Heart right ventricle (tissue), 16 donors: Measurements from ENCODE around the gene ARMC12. TPM values are rescaled to one million over a fixed set of nuclear protein-coding genes. Genes with fewer than 3 reads are reported as not detected.
A peak's percentile ranks its signal among the peaks of the same experiment; 100 is the strongest.

Experiments used
- ATAC-seq, 8 donors: fragments of 200-7000 bp; cut with Tn5 transposase; one replicate each; pipeline ENCODE4 v1.9.1; 2020; ENCODE audit warnings: mild to moderate bottlenecking in 8 of 8, moderate library complexity in 8 of 8, moderate number of reproducible peaks in 1 of 8
- DNase-seq, 2 donors: peaks; one replicate each; pipeline ENCODE4 v3.0.0-alpha.2; 2020
- H3K27ac ChIP-seq, 10 donors: fragments of 200-600 bp; sonication (generic) in 2 of 10; one replicate each; pipeline versions ENCODE4 v1.5.0 to v1.8.0; 2020 to 2022; ENCODE audit warnings: mild to moderate bottlenecking in 3 of 10
- H3K27me3 ChIP-seq, 7 donors: fragments of 200-600 bp; one replicate each; pipeline ENCODE4 v1.8.0; 2021 to 2022; ENCODE audit warnings: mild to moderate bottlenecking in 2 of 7
- H3K36me3 ChIP-seq, 9 donors: fragments of 200-600 bp; sonication (generic) in 1 of 9; one replicate each; pipeline versions ENCODE4 v1.5.0 to v1.8.0; 2020 to 2022; ENCODE audit warnings: mild to moderate bottlenecking in 2 of 9
- H3K4me1 ChIP-seq, 9 donors: fragments of 200-600 bp; sonication (generic) in 1 of 9; one replicate each; pipeline versions ENCODE4 v1.5.0 to v1.8.0; 2020 to 2022; ENCODE audit warnings: mild to moderate bottlenecking in 4 of 9
- H3K4me3 ChIP-seq, 10 donors: fragments of 200-600 bp; sonication (generic) in 2 of 10; one replicate each; pipeline versions ENCODE4 v1.5.0 to v1.8.0; 2020 to 2022; ENCODE audit warnings: mild to moderate bottlenecking in 7 of 10, moderate library complexity in 2 of 10
- H3K9me3 ChIP-seq, 11 donors: fragments of 200-600 bp in 10 of 11; sonication (generic) in 2 of 11; one replicate each; pipeline versions ENCODE4 v1.5.0 to v1.8.0; 2013 to 2022; ENCODE audit warnings: mild to moderate bottlenecking in 2 of 11, control low read depth in 1 of 11, moderate library complexity in 1 of 11
- WGBS, 2 donors: extraction: QIAGEN DNeasy Blood & Tissue Kit; methylation state at CpG; one replicate each; pipeline ENCODE4 v1.1.7; 2013; ENCODE audit warnings: inconsistent platforms in 1 of 2; 5-methylcytosine and 5-hydroxymethylcytosine counted together
- intact Hi-C, 10 donors: fragments of 100-400 bp; cut with DNase I; formaldehyde crosslinking; loops; one replicate each; pipeline versions ENCODE4 v1.11.1 to v1.14.2; 2022
- polyA plus RNA-seq, 2 donors: library from polyadenylated mRNA; stranded (reverse); fragments of 200-250 nt; gene quantifications; one replicate each; pipeline ENCODE4 v1.2.3, GENCODE V29; 2013
- total RNA-seq, 10 donors: library from RNA; stranded (reverse); fragmentation: NEBNext Ultra II Directional in 3 of 10; extraction: Animal tissue kit (Norgen Biotek cat#: 25700) in 3 of 10; gene quantifications; one replicate each; pipeline versions ENCODE4 v1.2.1 to v1.2.4, GENCODE V29; 2021 to 2023
- TF ChIP-seq, protein P1 (sequence below), 9 donors: fragments of 200-600 bp; sonication (generic) in 2 of 9; IDR thresholded peaks; one replicate each; pipeline versions ENCODE4 v1.5.0 to v1.8.0; 2021 to 2022; ENCODE audit warnings: antibody characterized with exemption in 9 of 9, mild to moderate bottlenecking in 5 of 9, moderate library complexity in 1 of 9
- donor health status: Arrhythmogenic right ventricular cardiomyopathy.
- donor health status: ischemic (EF 13 %, LVEDD 7.1; RV severe dilation, severe dysfunction).
- donor health status: healthy with polysubstance abuse.
- donor health status: DM: no; HTN: yes; CAD: no.
- donor health status: DM: no; HTN: no; CAD: no.
- donor health status: ischemic (EF 25% LVEDD 6.9; RV normal size, moderate dysfunction).
- donor health status: ischemic (EF 25% LVEDD 5.7; RV mildly dilated, moderate dysfunction).
- donor health status: healthy.
- donor health status: DM: yes; HTN: yes; CAD: no.
- donor health status: Ischemic cardiomyopathy.
- donor health status: ischemic (EF 35%, LVEDD 5.7; RV mildly dilated, moderate dysfunction).
- donor health status: nonischemic (EF 11% LVEDD 7.7; RV severe dilation, severe dysfunction).
- donor health status: DM: yes; HTN: yes; CAD: no.
- donor health status: PGD.
- donor health status: ischemic (EF 29% LVEDD 5.4; RV normal size, mild dysfunction).
- donor health status: nonischemic (EF 23%, LVEDD 6.1; RV moderate dilation, normal function).

ARMC12 gene
- total and polyA plus RNA-seq, 12 donors = 0.16 to 0.95 (median 0.24) TPM; not detected in 6

DNA sequence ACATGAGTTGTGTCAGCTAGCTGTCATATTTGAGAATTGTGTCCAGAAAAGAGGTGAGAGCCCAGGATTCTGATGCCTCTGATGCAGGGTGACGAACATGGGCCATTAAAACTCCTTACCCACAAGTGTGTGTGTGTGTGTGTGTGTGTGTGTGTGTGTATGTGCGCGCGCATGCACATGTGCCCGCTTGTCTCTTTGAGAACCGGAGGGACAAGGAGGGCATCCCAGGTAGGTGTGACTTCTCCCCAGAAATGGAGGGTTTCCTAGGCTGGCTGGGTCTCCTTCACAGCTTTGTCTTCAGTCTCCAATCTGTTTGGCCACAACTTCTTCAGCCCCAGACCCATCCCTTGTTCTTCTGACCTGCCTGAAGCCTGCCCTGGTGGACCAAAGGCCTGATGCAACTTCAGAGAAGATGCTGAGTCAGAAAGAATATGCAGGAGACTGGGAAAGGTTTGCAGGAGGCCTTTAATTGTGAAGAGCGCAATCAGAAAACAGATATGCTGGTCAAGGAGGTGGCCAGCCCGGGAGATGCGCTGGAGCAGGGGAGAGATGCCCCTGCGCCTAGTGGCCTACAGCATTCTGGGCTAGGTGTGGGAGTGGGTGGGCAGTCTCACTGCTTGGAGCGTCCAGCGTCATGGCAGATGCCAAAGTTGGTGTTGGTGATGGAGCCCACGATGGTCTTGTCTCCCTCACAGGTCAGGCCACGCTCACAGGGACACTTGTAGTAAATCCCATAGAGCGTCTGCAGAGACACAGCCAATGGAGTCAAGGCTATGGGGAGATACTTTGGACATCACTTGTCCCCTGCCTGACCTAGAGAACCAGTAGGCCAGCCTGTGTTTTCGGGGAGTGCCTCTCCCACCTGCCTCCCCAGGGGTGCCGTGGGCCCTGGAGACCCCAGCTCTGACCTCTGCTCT is 58.0 kb downstream of the ARMC12 start:
- H3K9me3 ChIP-seq = no peaks in the 10 kb centered on the region
- peaks cover 0 to 40% (median 14%) of the 10 kb centered on the region in 7 donors for H3K27me3 ChIP-seq
- ATAC-seq = peak in 3 of 8 donors; percentile 9 to 45 (median 15)
- 92 to 93% methylated on average over 17 of the region's 17 CpGs for WGBS, 2 donors
- TF ChIP-seq, protein P1, sequence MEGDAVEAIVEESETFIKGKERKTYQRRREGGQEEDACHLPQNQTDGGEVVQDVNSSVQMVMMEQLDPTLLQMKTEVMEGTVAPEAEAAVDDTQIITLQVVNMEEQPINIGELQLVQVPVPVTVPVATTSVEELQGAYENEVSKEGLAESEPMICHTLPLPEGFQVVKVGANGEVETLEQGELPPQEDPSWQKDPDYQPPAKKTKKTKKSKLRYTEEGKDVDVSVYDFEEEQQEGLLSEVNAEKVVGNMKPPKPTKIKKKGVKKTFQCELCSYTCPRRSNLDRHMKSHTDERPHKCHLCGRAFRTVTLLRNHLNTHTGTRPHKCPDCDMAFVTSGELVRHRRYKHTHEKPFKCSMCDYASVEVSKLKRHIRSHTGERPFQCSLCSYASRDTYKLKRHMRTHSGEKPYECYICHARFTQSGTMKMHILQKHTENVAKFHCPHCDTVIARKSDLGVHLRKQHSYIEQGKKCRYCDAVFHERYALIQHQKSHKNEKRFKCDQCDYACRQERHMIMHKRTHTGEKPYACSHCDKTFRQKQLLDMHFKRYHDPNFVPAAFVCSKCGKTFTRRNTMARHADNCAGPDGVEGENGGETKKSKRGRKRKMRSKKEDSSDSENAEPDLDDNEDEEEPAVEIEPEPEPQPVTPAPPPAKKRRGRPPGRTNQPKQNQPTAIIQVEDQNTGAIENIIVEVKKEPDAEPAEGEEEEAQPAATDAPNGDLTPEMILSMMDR (IDR thresholded peaks at IDR 0.05) = no peak
- intact Hi-C loops = no loop called here
- H3K27ac ChIP-seq = no peak overlapping the region
- DNase-seq = no peak
- H3K4me1 ChIP-seq = no peaks in the 10 kb centered on the region
- H3K4me3 ChIP-seq = no peak overlapping the region
- no peaks in the 10 kb centered on the region for H3K36me3 ChIP-seq

DNA sequence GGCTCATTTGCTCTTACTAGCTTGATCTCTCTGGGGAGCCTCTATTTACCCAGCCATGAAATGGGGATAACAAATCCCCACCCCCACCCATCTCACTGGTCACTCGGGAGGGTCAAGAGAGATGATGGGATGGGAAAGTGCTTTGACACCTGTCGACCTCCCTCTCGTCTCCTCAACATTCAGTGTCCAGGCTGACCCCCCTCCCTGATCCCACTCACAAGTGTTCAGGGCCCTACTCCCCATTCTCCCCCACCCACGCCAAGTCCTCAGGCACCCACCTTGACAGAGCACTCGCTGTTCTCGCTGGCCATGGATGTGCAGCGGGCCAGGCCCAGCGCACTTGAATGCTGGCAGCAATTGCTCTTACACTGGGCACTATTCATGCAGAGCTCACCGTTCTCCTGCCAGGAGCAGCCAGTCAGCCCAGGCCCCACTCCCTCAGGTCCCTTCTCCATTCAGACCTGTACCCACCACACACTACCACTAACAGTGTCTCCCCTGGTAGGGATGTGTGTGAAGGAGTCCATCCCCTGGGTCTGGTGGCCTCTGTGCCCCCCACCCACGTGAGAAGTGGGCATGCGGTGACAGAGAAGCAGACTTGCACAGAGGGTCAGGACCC is 58.7 kb downstream of the ARMC12 start:
- intact Hi-C loops = no loop called here
- TF ChIP-seq, protein P1 (IDR thresholded peaks at IDR 0.05) = no peak
- Histone ChIP-seq H3K4me3 (no peak overlapping the region), H3K36me3 (no peaks in the 10 kb centered on the region), H3K4me1 (no peaks in the 10 kb centered on the region), H3K27ac (no peak overlapping the region), H3K27me3 (peaks cover 0 to 33% (median 12%) of the 10 kb centered on the region in 7 donors), H3K9me3 (no peaks in the 10 kb centered on the region)
- WGBS, 2 donors = 84 to 90% methylated on average over 11 of the region's 11 CpGs
- DNase-seq (no peak), ATAC-seq (peak in 1 of 8 donors; percentile 49)

DNA sequence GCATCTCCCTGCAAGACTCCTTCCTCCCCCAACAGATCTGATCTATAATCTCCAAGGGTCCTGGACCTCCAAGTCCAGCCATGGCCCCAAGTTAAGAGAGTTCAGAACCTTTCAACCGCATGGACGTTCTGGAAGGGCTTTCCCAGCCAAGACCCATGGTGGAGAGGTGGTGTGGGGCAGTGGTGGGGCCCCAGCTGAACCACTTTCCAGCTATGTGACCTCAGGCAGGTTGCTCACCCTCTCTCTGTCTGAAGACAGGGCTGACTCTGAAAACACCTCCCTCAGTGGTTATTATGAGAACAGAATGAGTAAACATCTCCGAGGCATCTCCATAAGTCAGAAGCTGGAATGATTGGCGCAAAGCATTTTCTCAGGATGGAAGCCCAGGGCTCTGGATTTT is 59.4 kb downstream of the ARMC12 start:
- H3K9me3 ChIP-seq = no peaks in the 10 kb centered on the region
- intact Hi-C loops = no loop called here
- WGBS, 2 donors = 84 to 87% methylated on average over 4 of the region's 4 CpGs
- ATAC-seq (no peak), DNase-seq (no peak)
- H3K36me3 ChIP-seq = no peaks in the 10 kb centered on the region
- H3K27me3 ChIP-seq = peaks cover 0 to 28% (median 10%) of the 10 kb centered on the region in 7 donors
- H3K4me3 ChIP-seq = no peak overlapping the region
- H3K4me1 ChIP-seq = no peaks in the 10 kb centered on the region
- H3K27ac ChIP-seq = no peak overlapping the region
- TF ChIP-seq, protein P1 (IDR thresholded peaks at IDR 0.05) = no peak

DNA sequence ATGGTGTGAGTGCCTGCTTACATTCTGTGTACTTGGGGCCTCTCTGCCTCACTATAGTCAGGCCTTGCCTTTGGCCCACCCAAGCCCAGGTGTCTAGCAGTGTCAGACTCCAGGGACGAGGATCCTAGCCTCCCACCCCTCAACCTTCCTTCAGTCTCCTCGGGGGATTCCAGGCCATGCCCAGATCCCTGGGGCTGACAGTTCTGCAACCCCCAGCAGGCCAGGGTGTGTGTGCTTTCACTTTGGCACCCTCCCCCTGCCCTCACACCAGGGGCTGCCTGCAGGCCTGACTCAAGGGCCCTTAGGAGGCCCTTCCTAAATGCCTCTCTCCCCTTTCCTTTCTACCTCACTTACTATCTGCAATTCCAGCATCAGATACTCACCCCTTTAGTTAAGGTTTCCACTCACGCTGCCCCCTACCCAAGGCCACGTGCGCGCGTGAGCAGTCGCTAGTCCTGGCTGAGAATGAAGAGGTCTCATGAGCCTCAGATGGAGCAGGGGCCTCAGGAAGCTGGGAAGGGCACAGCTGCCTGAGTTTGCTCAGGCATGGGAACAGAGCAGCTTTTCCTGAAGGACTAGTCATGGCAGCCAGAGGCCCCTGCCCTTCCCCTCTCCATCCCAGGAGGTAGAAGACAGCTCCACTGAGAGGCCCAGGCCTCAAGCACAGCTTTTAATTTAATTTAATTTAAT is 61.1 kb downstream of the ARMC12 start:
- TF ChIP-seq, protein P1 (IDR thresholded peaks at IDR 0.05) = no peak
- H3K4me1 ChIP-seq = no peaks in the 10 kb centered on the region
- no peaks in the 10 kb centered on the region for H3K9me3 ChIP-seq
- intact Hi-C loops = loop anchor here in 3 of 10 donors (1.0 kb wide), 2 partner anchors 10 to 11 kb away; no protein-coding TSS in a partner anchor
- DNase-seq (no peak), ATAC-seq (peak in 1 of 8 donors; percentile 40)
- H3K36me3 ChIP-seq = no peaks in the 10 kb centered on the region
- H3K4me3 ChIP-seq = no peak overlapping the region
- WGBS, 2 donors = 74 to 76% methylated on average over 8 of the region's 8 CpGs
- peaks cover 0 to 22% (median 3%) of the 10 kb centered on the region in 7 donors for H3K27me3 ChIP-seq
- H3K27ac ChIP-seq = no peak overlapping the region
